GM10266 (cell line): Measurements from ENCODE around the gene BIRC5.
A peak's percentile ranks its signal among the peaks of the same experiment; 100 is the strongest.

Experiments
- DNase-seq: peaks from one replicate; pipeline ENCODE4 v3.0.0; 2012; ENCODE audit errors: extremely low spot score
- TF ChIP-seq, protein P1 (sequence below): IDR thresholded peaks from 2 replicates; pipeline ENCODE4 v1.5.1; 2012; ENCODE audit warnings: mild to moderate bottlenecking, low read depth; ENCODE audit not compliant: control insufficient read depth, insufficient read depth; ENCODE audit errors: missing control alignments

BIRC5 gene

DNA sequence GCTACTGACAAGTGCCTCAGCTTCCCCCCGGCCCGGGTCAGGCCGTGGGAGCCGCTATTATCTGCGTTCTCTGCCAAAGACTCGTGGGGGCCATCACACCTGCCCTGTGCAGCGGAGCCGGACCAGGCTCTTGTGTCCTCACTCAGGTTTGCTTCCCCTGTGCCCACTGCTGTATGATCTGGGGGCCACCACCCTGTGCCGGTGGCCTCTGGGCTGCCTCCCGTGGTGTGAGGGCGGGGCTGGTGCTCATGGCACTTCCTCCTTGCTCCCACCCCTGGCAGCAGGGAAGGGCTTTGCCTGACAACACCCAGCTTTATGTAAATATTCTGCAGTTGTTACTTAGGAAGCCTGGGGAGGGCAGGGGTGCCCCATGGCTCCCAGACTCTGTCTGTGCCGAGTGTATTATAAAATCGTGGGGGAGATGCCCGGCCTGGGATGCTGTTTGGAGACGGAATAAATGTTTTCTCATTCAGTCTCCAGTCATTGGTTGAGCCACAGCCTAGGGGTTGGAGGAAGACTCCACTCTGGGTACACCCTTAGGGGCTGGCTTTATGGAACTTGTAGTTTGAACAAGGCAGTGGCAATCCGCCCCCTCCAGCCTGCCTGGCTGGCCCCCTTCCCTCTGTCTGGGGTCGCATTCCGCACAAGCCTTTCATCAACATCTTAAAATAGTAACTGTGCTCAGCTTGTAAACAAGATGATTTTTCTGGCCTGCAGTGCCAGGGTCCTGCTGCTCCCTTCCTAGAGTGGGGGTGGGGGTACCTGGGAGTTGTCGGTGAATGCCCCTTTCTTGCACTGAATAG lies 41.6 kb upstream of the BIRC5 start:
- DNase-seq: no peak
- TF ChIP-seq, protein P1, sequence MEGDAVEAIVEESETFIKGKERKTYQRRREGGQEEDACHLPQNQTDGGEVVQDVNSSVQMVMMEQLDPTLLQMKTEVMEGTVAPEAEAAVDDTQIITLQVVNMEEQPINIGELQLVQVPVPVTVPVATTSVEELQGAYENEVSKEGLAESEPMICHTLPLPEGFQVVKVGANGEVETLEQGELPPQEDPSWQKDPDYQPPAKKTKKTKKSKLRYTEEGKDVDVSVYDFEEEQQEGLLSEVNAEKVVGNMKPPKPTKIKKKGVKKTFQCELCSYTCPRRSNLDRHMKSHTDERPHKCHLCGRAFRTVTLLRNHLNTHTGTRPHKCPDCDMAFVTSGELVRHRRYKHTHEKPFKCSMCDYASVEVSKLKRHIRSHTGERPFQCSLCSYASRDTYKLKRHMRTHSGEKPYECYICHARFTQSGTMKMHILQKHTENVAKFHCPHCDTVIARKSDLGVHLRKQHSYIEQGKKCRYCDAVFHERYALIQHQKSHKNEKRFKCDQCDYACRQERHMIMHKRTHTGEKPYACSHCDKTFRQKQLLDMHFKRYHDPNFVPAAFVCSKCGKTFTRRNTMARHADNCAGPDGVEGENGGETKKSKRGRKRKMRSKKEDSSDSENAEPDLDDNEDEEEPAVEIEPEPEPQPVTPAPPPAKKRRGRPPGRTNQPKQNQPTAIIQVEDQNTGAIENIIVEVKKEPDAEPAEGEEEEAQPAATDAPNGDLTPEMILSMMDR: no peak

DNA sequence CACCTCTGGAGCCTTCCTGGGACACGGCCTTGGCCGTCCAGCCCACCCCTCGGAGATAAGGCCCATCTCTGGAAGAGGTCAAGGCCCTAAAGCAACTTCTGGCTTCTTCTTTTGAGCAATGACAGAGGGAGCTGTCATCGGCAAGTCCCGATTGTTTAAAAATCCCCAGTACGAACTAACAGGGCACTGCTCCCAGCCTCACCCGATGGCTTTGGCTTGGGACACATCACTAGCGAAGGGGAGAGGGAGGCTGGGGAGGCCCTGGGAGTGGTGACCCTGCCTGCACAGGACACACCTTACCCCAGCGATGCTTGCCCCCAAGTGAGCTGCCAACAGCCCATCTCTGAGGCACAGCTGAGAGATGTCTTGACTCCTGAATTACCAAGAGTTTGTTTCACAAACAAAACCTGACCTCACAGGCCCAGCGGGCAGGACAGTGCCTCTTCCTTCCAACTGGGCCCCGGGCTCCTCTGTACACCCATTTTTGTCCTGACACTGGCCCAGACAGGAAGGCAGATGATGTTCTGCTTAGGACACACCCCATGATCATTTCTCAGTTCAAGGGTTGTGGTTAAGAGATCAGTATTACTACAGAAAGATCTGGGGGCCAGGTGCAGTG lies 40.8 kb upstream of the BIRC5 start:
- peak; percentile 75 for DNase-seq
- TF ChIP-seq, protein P1: no peak

DNA sequence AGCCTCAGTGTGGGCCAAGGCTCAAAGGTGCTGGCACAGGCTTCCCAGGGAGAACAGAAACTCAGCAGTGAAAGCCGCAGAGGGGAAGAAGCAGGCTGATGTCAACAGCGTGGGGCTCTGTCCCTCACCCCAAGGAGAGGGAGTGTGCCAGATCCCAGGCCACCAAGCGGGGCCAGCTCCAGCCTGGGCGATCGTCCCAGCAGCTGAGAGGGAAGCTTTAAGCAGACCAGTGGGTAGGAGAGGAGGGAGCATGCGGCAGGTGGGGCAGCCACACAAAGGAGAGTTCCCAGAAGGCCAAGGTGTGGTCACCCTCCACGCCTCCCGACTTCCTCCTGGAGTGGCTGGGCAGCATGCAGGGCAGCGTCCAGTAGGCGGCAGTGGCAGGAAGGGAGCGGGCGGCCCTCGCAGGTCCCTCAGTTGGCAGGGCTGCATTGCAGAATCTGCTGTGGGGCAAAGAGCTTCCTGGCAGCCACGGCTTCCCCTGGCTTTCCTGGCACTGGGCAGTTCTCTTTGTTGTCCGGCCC lies 39.6 kb upstream of the BIRC5 start:
- no peak for DNase-seq
- TF ChIP-seq, protein P1: peak; percentile 20

DNA sequence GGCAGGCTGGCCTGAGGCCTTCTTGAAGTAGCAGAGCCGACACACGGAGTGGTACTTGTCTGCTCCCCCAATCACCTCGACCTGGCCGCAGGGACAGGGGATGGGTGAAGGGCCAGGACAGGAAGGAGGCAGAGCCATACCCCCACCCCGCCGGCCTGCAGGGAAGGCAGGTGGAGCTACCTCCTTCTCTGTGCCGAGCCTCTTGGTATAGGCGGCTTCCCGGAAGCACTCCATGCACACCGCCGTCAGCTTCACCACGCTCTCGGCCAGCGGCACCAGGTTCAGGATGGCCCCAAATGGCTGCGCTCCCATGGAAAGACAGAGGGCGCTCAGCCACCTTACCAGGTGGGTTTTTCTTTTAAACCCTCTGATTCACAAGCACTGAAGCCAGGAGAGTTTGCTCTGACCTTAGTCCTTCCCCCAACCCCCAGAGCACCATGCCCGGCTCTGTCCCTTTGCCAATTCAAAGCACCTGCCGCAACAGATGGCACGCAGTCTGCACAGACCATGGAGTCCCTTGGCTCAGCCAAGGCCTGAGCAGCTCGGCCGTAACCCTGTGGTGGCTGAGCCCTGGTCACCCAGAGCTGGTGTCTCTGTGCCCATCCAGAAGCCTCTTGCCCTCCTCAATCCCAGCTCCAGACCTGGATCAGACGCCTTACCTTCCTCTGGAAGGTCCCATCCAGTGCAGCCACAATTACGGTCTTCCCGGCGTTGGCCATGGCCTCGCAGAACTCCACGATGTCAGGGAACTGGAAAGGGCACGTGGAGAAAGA lies 39.0 kb upstream of the BIRC5 start:
- TF ChIP-seq, protein P1: peak; percentile 23
- DNase-seq: no peak

DNA sequence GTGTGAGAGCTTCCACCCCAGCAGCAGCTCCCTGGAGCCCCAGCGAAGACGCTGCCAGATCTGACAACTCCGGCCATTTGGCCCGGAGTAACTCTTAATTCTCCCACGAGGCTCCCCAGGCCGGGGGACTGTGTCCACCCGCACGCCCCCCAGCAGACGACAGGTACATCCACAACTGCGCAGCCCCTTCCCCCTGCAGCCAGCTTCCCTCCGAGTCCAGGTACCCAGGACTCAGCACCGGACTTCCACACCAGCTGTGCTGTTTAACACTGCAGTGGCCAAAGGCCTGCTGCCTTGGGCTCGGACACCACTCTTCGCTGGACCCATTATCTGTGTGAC lies 38.4 kb upstream of the BIRC5 start:
- TF ChIP-seq, protein P1: no peak
- DNase-seq: no peak

DNA sequence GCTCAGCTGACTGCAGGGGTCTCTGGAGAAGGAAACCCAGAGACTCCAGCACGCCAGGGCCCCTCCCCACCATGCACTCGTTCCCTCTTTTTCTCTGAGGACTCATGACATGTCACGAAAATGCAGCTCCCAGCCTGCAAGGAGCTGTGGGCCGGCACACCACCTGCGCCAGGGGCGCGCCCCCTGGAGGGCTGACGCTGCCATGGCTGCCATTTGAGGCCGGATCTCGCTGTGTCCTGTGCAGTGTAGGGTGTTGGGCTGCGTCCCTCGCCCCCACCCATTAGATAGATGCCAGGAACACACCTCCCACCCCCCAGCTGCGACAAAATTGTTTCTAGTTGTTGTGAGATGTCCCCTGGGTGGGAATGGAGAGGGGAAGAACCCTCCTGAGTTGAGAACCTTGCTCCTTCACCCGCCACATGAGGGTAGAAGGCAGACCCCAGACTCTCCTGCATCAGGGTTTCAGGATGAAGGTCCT lies 37.5 kb upstream of the BIRC5 start:
- TF ChIP-seq, protein P1: peak; percentile 96
- peak; percentile 75 for DNase-seq
